Neural crest cell (in vitro differentiated cells): ENCODE measurements around the gene IGSF9B. TPM values are rescaled to one million over a fixed set of nuclear protein-coding genes. Genes with fewer than 3 reads are reported as not detected.

Experiments used
- DNase-seq: peaks from one replicate; pipeline ENCODE4 v3.0.0; 2021; ENCODE audit warnings: low read depth, mixed read lengths, low spot score
- H3K27ac Mint-ChIP-seq: one replicate; pipeline ENCODE4 v1.8.0; 2021; ENCODE audit warnings: mild to moderate bottlenecking, mixed read lengths; ENCODE audit not compliant: unreplicated experiment
- H3K27me3 Mint-ChIP-seq: 2 replicates; pipeline ENCODE4 v1.8.0; 2021; ENCODE audit warnings: low read depth, mild to moderate bottlenecking, mixed read lengths
- H3K36me3 Mint-ChIP-seq: 2 replicates; pipeline ENCODE4 v1.8.0; 2021; ENCODE audit warnings: low read depth, mild to moderate bottlenecking, mixed read lengths
- H3K4me1 Mint-ChIP-seq: 2 replicates; pipeline ENCODE4 v1.8.0; 2021; ENCODE audit warnings: mixed read lengths
- H3K4me3 Mint-ChIP-seq: one replicate; pipeline ENCODE4 v1.8.0; 2021; ENCODE audit warnings: mild to moderate bottlenecking, mixed read lengths
- H3K9me3 Mint-ChIP-seq: 2 replicates; pipeline ENCODE4 v1.8.0; 2021; ENCODE audit warnings: mixed read lengths
- CTCF ChIP-seq: fragments of 200-600 bp; sonication (generic); conservative IDR thresholded peaks from 2 replicates; pipeline ENCODE4 v1.5.0; 2021; ENCODE audit warnings: antibody characterized with exemption, mild to moderate bottlenecking
- total RNA-seq: library from RNA; stranded (reverse); gene quantifications from 2 replicates; pipeline ENCODE4 v1.2.1, GENCODE V29; 2021

Gene IGSF9B
- total RNA-seq, 1 donor from 2014 or later, result 12.9 TPM

DNA sequence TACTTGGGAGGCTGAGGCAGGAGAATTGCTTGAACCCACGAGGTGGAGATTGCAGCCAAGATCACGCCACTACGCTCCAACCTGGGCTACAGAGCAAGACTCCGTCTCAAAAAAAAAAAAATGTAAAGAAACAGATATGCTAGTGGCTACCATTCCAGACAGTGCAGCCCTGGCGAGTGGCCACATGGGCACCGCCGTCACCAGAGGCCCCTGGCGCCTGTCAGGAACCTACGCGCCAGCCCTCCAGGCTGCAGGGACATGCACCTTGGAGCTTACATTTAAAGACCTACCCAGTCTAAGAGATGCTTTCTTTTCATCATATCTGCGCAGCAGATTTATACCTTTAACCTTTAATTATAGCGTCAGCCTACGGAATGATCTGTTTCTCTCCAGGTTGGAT, 37.2 kb upstream of the IGSF9B start:
- no peaks in the 10 kb centered on the region for H3K9me3 Mint-ChIP-seq
- no peak overlapping the region for H3K4me3 Mint-ChIP-seq
- DNase-seq, result no peak
- H3K36me3 Mint-ChIP-seq, result no peaks in the 10 kb centered on the region
- TF ChIP-seq CTCF, result no peak
- peaks cover 3% of the 10 kb centered on the region for H3K4me1 Mint-ChIP-seq
- H3K27ac Mint-ChIP-seq, result no peak overlapping the region
- peaks cover 16% of the 10 kb centered on the region for H3K27me3 Mint-ChIP-seq

DNA sequence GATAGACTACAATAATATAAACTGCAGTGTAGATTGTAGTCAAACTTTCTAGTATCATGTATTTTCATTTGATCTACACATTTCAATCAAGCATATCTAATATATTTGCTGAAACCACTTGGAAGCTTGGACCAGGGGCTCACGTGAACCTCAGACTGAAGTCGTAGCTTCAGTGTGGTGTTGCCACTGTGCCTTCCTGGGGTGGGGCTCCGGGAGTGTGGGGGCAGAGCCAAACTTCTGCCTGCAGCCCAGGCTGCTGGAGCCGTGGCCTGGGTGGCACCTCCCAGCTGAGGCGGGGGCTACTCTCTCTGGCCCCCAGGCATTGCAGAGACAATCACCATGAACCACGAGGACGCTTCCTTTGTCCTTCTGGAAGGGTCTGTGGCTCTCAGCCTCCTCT, 36.3 kb upstream of the IGSF9B start:
- Mint-ChIP-seq H3K4me1 (peaks cover 3% of the 10 kb centered on the region), H3K27ac (no peak overlapping the region), H3K4me3 (no peak overlapping the region), H3K36me3 (no peaks in the 10 kb centered on the region), H3K27me3 (peaks cover 16% of the 10 kb centered on the region), H3K9me3 (no peaks in the 10 kb centered on the region)
- TF ChIP-seq CTCF, result no peak
- no peak for DNase-seq

- H3K4me3 Mint-ChIP-seq, result no peak overlapping the region
- H3K27me3 Mint-ChIP-seq, result peaks cover 16% of the 10 kb centered on the region
- H3K27ac Mint-ChIP-seq, result no peak overlapping the region
- no peaks in the 10 kb centered on the region for H3K9me3 Mint-ChIP-seq
- H3K36me3 Mint-ChIP-seq, result no peaks in the 10 kb centered on the region
- no peak for TF ChIP-seq CTCF
- peaks cover 3% of the 10 kb centered on the region for H3K4me1 Mint-ChIP-seq
- no peak for DNase-seq
These were observed 35.4 kb upstream of the IGSF9B start for GRCh38 chr11:133992121-133992520.

DNA sequence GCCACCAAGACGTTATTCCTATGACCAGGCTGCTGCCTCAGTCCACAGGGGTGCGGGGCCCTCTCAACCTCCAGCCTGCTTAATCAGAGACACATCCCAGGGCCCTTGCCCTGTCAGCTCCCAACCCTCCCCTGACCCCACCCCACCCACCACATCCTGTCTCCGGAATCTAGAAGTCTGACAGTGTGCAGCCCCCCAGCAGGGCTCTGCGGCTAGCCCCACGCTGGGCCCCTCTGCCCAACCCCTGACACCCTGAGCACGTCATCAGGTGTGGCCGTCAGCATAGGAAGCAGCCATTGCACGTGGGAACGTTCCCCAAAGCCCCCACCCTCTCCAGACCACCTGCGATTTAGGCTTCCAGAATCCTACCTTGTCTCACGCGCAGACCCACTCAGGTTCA, 34.3 kb upstream of the IGSF9B start:
- no peak overlapping the region for H3K27ac Mint-ChIP-seq
- peaks cover 16% of the 10 kb centered on the region for H3K27me3 Mint-ChIP-seq
- no peaks in the 10 kb centered on the region for H3K36me3 Mint-ChIP-seq
- DNase-seq, result no peak
- H3K9me3 Mint-ChIP-seq, result no peaks in the 10 kb centered on the region
- H3K4me1 Mint-ChIP-seq, result peaks cover 3% of the 10 kb centered on the region
- TF ChIP-seq CTCF, result no peak
- no peak overlapping the region for H3K4me3 Mint-ChIP-seq

- DNase-seq, result no peak
- Mint-ChIP-seq H3K4me3 (no peak overlapping the region), H3K4me1 (peaks cover 3% of the 10 kb centered on the region), H3K36me3 (no peaks in the 10 kb centered on the region), H3K27ac (no peak overlapping the region), H3K9me3 (no peaks in the 10 kb centered on the region), H3K27me3 (peaks cover 16% of the 10 kb centered on the region)
- TF ChIP-seq CTCF, result no peak
These were observed 33.7 kb upstream of the IGSF9B start for GRCh38 chr11:133990501-133990900.
